Lung (tissue), 12 donors: Measurements from ENCODE around the gene SSC5D. TPM values are rescaled to one million over a fixed set of nuclear protein-coding genes. Genes with fewer than 3 reads are reported as not detected.

ENCODE experiments used
- ATAC-seq: fragments of 200-7000 bp; cut with Tn5 transposase; one replicate; pipeline ENCODE4 v1.9.1; 2020; ENCODE audit warnings: moderate number of reproducible peaks; ENCODE audit not compliant: insufficient read depth, low FRiP score
- DNase-seq, 3 donors: peaks; one replicate each; pipeline ENCODE4 v3.0.0-alpha.2; 2013 to 2017
- H3K27ac ChIP-seq, 2 donors: one replicate each; pipeline ENCODE4 v1.5.1; 2013; ENCODE audit warnings: mild to moderate bottlenecking in 2 of 2, moderate library complexity in 2 of 2, control low read depth in 1 of 2, inconsistent platforms in 1 of 2, low read depth in 1 of 2, low read length in 1 of 2
- H3K27me3 ChIP-seq, 3 donors: one replicate each; pipeline ENCODE4 v1.5.1; 2013; ENCODE audit warnings: low read length in 2 of 3; ENCODE audit not compliant: control insufficient read depth in 3 of 3, insufficient read depth in 3 of 3
- H3K36me3 ChIP-seq, 4 donors: one replicate each; pipeline ENCODE4 v1.5.1; 2013; ENCODE audit warnings: low read length in 4 of 4, mild to moderate bottlenecking in 1 of 4, moderate library complexity in 1 of 4; ENCODE audit not compliant: control insufficient read depth in 4 of 4, insufficient read depth in 4 of 4
- H3K4me1 ChIP-seq, 5 donors: one replicate each; pipeline ENCODE4 v1.5.1; 2013; ENCODE audit warnings: low read length in 5 of 5, mild to moderate bottlenecking in 2 of 5, moderate library complexity in 1 of 5; ENCODE audit not compliant: control insufficient read depth in 5 of 5, insufficient read depth in 5 of 5
- H3K4me3 ChIP-seq: one replicate; pipeline ENCODE4 v1.5.1; 2013; ENCODE audit warnings: mild to moderate bottlenecking, control low read depth, moderate library complexity
- H3K9ac ChIP-seq, 2 donors: one replicate each; pipeline ENCODE4 v1.5.1; 2013; ENCODE audit warnings: low read length in 2 of 2, control low read depth in 1 of 2; ENCODE audit not compliant: insufficient read depth in 1 of 2
- H3K9me3 ChIP-seq, 4 donors: one replicate each; pipeline ENCODE4 v1.5.1; 2013; ENCODE audit warnings: low read length in 3 of 4, mild to moderate bottlenecking in 1 of 4, moderate library complexity in 1 of 4; ENCODE audit not compliant: control insufficient read depth in 4 of 4, insufficient read depth in 3 of 4
- CTCF ChIP-seq: IDR thresholded peaks from 2 replicates; pipeline ENCODE4 v1.5.1; 2012; ENCODE audit warnings: mild to moderate bottlenecking; ENCODE audit errors: control extremely low read depth, extremely low read depth
- WGBS, 2 donors: extraction: QIAGEN DNeasy Blood & Tissue Kit; methylation state at CpG; one replicate each; pipeline ENCODE4 v1.1.7; 2013; 5-methylcytosine and 5-hydroxymethylcytosine counted together
- polyA plus RNA-seq, 2 donors: library from polyadenylated mRNA; stranded (reverse); fragments of 200-250 nt; gene quantifications; one replicate each; pipeline ENCODE4 v1.2.1, GENCODE V29; 2013
- total RNA-seq, 2 donors: library from RNA; depleted of rRNA in 1 of 2; stranded (reverse); fragments of >200 nt in 1 of 2; gene quantifications; one replicate each; pipeline ENCODE4 v1.2.1, GENCODE V29; 2014 to 2021
- donor health status: control.
- donor health status: control.
- donor health status: Bipolar disorder and iron deficiency.
- donor health status: healthy.
- donor health status: DM: yes; HTN: yes; CAD: no.

SSC5D gene
- total and polyA plus RNA-seq, 4 donors: 0.66 to 8.4 (median 4.4) TPM

DNA sequence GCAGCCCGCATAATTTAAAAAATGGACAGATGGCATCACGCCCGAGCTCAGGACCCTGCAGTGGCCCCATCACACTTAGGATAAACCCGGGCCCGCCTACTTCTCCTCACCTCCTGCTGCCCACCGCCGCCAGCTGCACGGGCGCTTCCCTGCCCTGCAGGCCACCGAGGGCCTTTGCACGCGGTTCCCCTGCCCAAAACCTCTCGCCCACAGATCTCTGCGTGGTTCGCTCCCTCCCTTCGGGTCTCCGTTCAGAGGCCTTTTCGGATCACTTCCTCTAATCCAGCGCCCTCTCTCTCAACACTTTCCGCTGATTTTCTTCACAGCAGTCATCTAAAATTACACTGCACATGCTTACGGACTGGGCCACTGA lies 46.9 kb upstream of the SSC5D start:
- ATAC-seq (no peak), DNase-seq (no peak)
- 4 to 5% methylated on average over 21 of the region's 21 CpGs for WGBS, 2 donors
- Histone ChIP-seq H3K27ac (no peak overlapping the region), H3K4me1 (peaks cover 0 to 11% (median 0%) of the 10 kb centered on the region in 5 donors), H3K27me3 (peaks cover 12 to 68% (median 47%) of the 10 kb centered on the region in 3 donors), H3K9ac (no peak overlapping the region), H3K36me3 (no peaks in the 10 kb centered on the region), H3K9me3 (peaks cover 0 to 10% (median 0%) of the 10 kb centered on the region in 4 donors), H3K4me3 (no peak overlapping the region)
- TF ChIP-seq CTCF: no peak

GRCh38 chr19:55441692-55442321 lies 46.4 kb upstream of the SSC5D start:
- Histone ChIP-seq H3K36me3 (no peaks in the 10 kb centered on the region), H3K9ac (no peak overlapping the region), H3K27me3 (peaks cover 12 to 70% (median 48%) of the 10 kb centered on the region in 3 donors), H3K4me1 (peaks cover 0 to 11% (median 0%) of the 10 kb centered on the region in 5 donors), H3K9me3 (peaks cover 0 to 10% (median 0%) of the 10 kb centered on the region in 4 donors), H3K27ac (no peak overlapping the region), H3K4me3 (peak overlapping the region; percentile 5)
- 2 to 6% methylated on average over 31 to 39 of the region's 39 CpGs for WGBS, 2 donors
- DNase-seq (no peak), ATAC-seq (no peak)
- no peak for TF ChIP-seq CTCF

DNA sequence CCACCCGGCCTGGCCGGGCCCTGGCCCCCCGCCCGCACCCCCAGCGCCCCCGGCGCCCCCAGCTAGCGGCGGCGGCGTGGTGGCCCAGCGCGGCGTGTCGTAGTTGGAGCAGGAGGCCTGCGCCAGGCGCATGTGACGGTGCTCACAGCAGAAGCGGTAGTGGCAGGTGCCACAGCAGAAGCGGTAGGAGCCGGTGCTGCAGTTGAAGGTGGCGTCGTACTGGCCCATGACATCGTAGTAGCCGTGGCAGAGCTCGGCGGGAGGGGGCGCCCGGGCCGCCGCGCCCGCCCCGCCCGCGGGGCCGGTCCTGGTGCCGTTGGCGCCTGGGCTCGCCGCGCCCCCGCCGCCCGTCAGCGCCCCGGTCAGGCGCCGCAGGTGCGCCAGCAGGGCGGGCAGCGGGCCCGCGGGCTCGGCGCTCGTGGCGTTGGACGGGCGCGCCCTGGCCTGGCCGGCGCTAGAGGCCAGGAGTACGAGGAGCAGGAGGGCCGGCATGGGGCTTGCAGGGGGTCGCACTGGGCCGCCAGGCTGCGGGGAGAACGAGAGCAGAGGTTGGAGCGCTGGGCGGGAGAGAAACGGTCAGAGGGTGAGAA lies 45.8 kb upstream of the SSC5D start:
- H3K27ac ChIP-seq: no peak overlapping the region
- H3K9me3 ChIP-seq: peaks cover 0 to 10% (median 0%) of the 10 kb centered on the region in 4 donors
- no peak for TF ChIP-seq CTCF
- DNase-seq (no peak), ATAC-seq (no peak)
- H3K4me1 ChIP-seq: peaks cover 0 to 11% (median 0%) of the 10 kb centered on the region in 5 donors
- no peak overlapping the region for H3K4me3 ChIP-seq
- no peaks in the 10 kb centered on the region for H3K36me3 ChIP-seq
- WGBS, 2 donors: 0 to 2% methylated on average over 37 to 72 of the region's 72 CpGs
- H3K9ac ChIP-seq: no peak overlapping the region
- peaks cover 12 to 76% (median 51%) of the 10 kb centered on the region in 3 donors for H3K27me3 ChIP-seq
